Loucy (cell line): Measurements from ENCODE around the gene FAM234A.

Experiments
- H2AFZ ChIP-seq: fragments of 200-600 bp; sonication (generic); 2 replicates; pipeline ENCODE4 v1.6.0; 2016; ENCODE audit warnings: antibody characterized with exemption, mild to moderate bottlenecking, low read length, moderate library complexity
- H3F3A ChIP-seq: fragments of 200-600 bp; 2 replicates; pipeline ENCODE4 v1.6.0; 2016; ENCODE audit warnings: antibody characterized with exemption, low read depth, mild to moderate bottlenecking
- H3K27me3 ChIP-seq: fragments of 200-600 bp; sonication (generic); 2 replicates; pipeline ENCODE4 v1.6.1; 2014; ENCODE audit warnings: low read length, mild to moderate bottlenecking; ENCODE audit not compliant: insufficient read depth, poor library complexity, severe bottlenecking
- H3K36me3 ChIP-seq: fragments of 200-600 bp; sonication (generic); 2 replicates; pipeline ENCODE4 v1.6.1; 2016; ENCODE audit warnings: low read length; ENCODE audit not compliant: insufficient read depth
- H3K4me1 ChIP-seq: fragments of 200-600 bp; sonication (generic); 2 replicates; pipeline ENCODE4 v1.5.1; 2014; ENCODE audit warnings: low read length, mild to moderate bottlenecking; ENCODE audit not compliant: insufficient read depth, poor library complexity, severe bottlenecking
- H3K4me2 ChIP-seq: fragments of 200-600 bp; sonication (generic); 2 replicates; pipeline ENCODE4 v1.6.0; 2014; ENCODE audit warnings: antibody characterized with exemption, low read length, low read depth, mild to moderate bottlenecking; ENCODE audit not compliant: poor library complexity, severe bottlenecking
- H3K4me3 ChIP-seq: fragments of 200-600 bp; sonication (generic); 2 replicates; pipeline ENCODE4 v1.5.1; 2014; ENCODE audit warnings: low read length, mild to moderate bottlenecking, mixed read lengths; ENCODE audit not compliant: poor library complexity, severe bottlenecking
- H3K79me2 ChIP-seq: fragments of 200-600 bp; sonication (generic); 2 replicates; pipeline ENCODE4 v1.6.1; 2014; ENCODE audit warnings: low read length; ENCODE audit not compliant: insufficient read depth
- H3K9ac ChIP-seq: fragments of 200-600 bp; sonication (generic); 2 replicates; pipeline ENCODE4 v1.6.0; 2014; ENCODE audit warnings: mild to moderate bottlenecking, low read depth, low read length, moderate library complexity; ENCODE audit not compliant: poor library complexity, severe bottlenecking
- H3K9me2 ChIP-seq: fragments of 200-600 bp; sonication (generic); replicated peaks from 2 replicates; pipeline ENCODE4 v1.6.1; 2016; ENCODE audit warnings: low read depth, low read length, mixed read lengths
- H3K9me3 ChIP-seq: fragments of 200-600 bp; sonication (generic); 2 replicates; pipeline ENCODE4 v1.6.1; 2014; ENCODE audit warnings: mild to moderate bottlenecking, antibody characterized with exemption, low read length, low read depth; ENCODE audit not compliant: insufficient read depth
- H4K20me1 ChIP-seq: fragments of 200-600 bp; sonication (generic); 2 replicates; pipeline ENCODE4 v1.6.0; 2014; ENCODE audit warnings: antibody characterized with exemption, low read length, mild to moderate bottlenecking; ENCODE audit not compliant: insufficient read depth, poor library complexity, severe bottlenecking
- EZH2phosphoT487 ChIP-seq: fragments of 200-600 bp; IDR thresholded peaks from 2 replicates; pipeline ENCODE4 v1.6.1; 2018; ENCODE audit warnings: antibody characterized with exemption, mild to moderate bottlenecking, moderate library complexity, borderline replicate concordance
- TF ChIP-seq, protein P1 (sequence below): fragments of 200-600 bp; sonication (generic); conservative IDR thresholded peaks from 2 replicates; pipeline ENCODE4 v1.5.1; 2014; ENCODE audit warnings: mild to moderate bottlenecking, antibody characterized with exemption, low read length

Gene FAM234A

GRCh38 chr16:280991-281659, 46.5 kb downstream of the FAM234A start:
- Histone ChIP-seq H3K4me3 (no peak overlapping the region), H3K4me2 (no peak overlapping the region), H3K9ac (no peak overlapping the region), H3F3A (no peaks in the 10 kb centered on the region; the same call in 1 of the 2 replicates), H3K79me2 (no peaks in the 10 kb centered on the region), H3K9me3 (no peaks in the 10 kb centered on the region), H2AFZ (no peak overlapping the region), H3K4me1 (peaks cover 8% of the 10 kb centered on the region), H3K9me2 (no peaks in the 10 kb centered on the region), H4K20me1 (no peaks in the 10 kb centered on the region), H3K27me3 (no peaks in the 10 kb centered on the region), H3K36me3 (no peaks in the 10 kb centered on the region)
- TF ChIP-seq EZH2phosphoT487: no peak
- TF ChIP-seq, protein P1, sequence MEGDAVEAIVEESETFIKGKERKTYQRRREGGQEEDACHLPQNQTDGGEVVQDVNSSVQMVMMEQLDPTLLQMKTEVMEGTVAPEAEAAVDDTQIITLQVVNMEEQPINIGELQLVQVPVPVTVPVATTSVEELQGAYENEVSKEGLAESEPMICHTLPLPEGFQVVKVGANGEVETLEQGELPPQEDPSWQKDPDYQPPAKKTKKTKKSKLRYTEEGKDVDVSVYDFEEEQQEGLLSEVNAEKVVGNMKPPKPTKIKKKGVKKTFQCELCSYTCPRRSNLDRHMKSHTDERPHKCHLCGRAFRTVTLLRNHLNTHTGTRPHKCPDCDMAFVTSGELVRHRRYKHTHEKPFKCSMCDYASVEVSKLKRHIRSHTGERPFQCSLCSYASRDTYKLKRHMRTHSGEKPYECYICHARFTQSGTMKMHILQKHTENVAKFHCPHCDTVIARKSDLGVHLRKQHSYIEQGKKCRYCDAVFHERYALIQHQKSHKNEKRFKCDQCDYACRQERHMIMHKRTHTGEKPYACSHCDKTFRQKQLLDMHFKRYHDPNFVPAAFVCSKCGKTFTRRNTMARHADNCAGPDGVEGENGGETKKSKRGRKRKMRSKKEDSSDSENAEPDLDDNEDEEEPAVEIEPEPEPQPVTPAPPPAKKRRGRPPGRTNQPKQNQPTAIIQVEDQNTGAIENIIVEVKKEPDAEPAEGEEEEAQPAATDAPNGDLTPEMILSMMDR: no peak

DNA sequence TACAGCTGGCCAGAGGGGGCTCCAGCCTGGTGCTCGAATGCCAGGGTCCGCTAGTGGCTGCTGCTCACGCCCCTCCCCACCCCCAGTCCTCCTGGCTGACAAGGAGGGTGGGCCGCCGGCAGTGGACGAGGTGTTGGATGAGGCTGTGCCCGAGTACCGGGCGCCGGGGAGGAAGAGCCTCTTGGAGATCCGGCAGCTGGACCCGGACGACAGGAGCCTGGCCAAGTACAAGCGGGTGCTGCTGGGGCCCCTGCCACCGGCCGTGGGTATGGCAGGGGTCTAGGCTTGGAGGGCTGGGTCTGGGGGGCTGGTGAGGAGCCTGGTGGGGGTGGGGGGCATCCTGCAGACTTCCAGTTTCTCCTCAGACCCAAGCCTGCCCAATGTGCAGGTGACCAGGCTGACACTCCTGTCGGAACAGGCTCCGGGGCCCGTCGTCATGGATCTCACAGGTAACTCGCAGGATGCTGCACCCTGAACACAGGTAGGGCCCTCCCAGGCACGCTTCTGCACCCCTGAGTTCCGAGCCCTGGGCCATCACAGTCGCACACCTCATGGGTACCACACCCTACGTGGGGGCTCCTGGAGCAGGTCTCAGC, 47.1 kb downstream of the FAM234A start:
- Histone ChIP-seq H3K4me2 (no peak overlapping the region), H3K27me3 (no peaks in the 10 kb centered on the region), H4K20me1 (no peaks in the 10 kb centered on the region), H3K36me3 (no peaks in the 10 kb centered on the region), H2AFZ (no peak overlapping the region), H3K79me2 (no peaks in the 10 kb centered on the region), H3K4me3 (no peak overlapping the region), H3K4me1 (peaks cover 8% of the 10 kb centered on the region), H3K9ac (no peak overlapping the region), H3K9me3 (no peaks in the 10 kb centered on the region), H3K9me2 (no peaks in the 10 kb centered on the region), H3F3A (no peaks in the 10 kb centered on the region; the same call in 1 of the 2 replicates)
- no peak for TF ChIP-seq EZH2phosphoT487
- TF ChIP-seq, protein P1: no peak

DNA sequence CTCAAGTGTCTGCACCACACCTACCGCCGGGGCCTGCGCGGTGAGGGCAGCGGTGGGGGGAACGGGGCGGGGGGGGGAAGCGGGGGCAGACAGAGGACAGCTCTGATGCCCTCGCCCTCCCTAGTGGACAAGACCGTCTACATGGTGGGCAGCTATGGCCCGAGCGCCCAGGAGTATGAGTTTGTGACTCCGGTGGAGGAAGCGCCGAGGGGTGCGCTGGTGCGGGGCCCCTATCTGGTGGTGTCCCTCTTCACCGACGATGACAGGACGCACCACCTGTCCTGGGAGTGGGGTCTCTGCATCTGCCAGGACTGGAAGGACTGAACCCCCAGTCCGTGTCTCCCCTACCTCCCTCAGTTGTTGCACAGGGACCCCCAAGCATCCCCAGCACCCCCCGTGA, 47.9 kb downstream of the FAM234A start:
- no peaks in the 10 kb centered on the region for H3K79me2 ChIP-seq
- peaks cover 8% of the 10 kb centered on the region for H3K4me1 ChIP-seq
- H3K27me3 ChIP-seq: no peaks in the 10 kb centered on the region
- H3F3A ChIP-seq: no peaks in the 10 kb centered on the region; the same call in 1 of the 2 replicates
- H3K9ac ChIP-seq: no peak overlapping the region
- no peaks in the 10 kb centered on the region for H3K9me3 ChIP-seq
- H4K20me1 ChIP-seq: no peaks in the 10 kb centered on the region
- H3K9me2 ChIP-seq: no peaks in the 10 kb centered on the region
- no peak overlapping the region for H2AFZ ChIP-seq
- no peak overlapping the region for H3K4me3 ChIP-seq
- no peaks in the 10 kb centered on the region for H3K36me3 ChIP-seq
- no peak overlapping the region for H3K4me2 ChIP-seq
- TF ChIP-seq EZH2phosphoT487: no peak
- TF ChIP-seq, protein P1: no peak
